ENCODE results near the gene GALNT2. TPM values are rescaled to one million over a fixed set of nuclear protein-coding genes. Genes with fewer than 3 reads are reported as not detected.

GALNT2 gene
- total and polyA plus RNA-seq, 2 of the 13 experiments (the other 11 are each of a cell fraction or from before 2014, with no cell fraction given) = 39.3 to 39.6 TPM

- TF ChIP-seq ZNF234 (CRISPR knock-in tag; conservative IDR thresholded peaks at IDR 0.05) (no peak), SETDB1 (CRISPR knock-in tag; IDR thresholded peaks at IDR 0.05; ENCODE audit: borderline replicate concordance) (no peak), ATF1 (CRISPR knock-in tag; IDR thresholded peaks at IDR 0.05) (no peak), ZNF331 (CRISPR knock-in tag; IDR thresholded peaks at IDR 0.05) (no peak), FIP1L1 (IDR thresholded peaks at IDR 0.05; ENCODE audit: borderline replicate concordance, insufficient read depth, low read depth, low read length) (no peak), PRPF4 (IDR thresholded peaks at IDR 0.05; ENCODE audit: low read depth, low read length, poor library complexity, severe bottlenecking) (no peak), ZZZ3 (CRISPR knock-in tag; IDR thresholded peaks at IDR 0.05; ENCODE audit: borderline replicate concordance) (no peak), ZNF160 (CRISPR knock-in tag; IDR thresholded peaks at IDR 0.05) (no peak), MEIS1 (CRISPR knock-in tag; IDR thresholded peaks at IDR 0.05; ENCODE audit: borderline replicate concordance) (peak; percentile 55; the same call in 1 of the 2 replicates), E2F2 (CRISPR knock-in tag; IDR thresholded peaks at IDR 0.05; ENCODE audit: borderline replicate concordance) (no peak), GPN1 (CRISPR knock-in tag; IDR thresholded peaks at IDR 0.05; ENCODE audit: borderline replicate concordance) (no peak), ZNF205 (CRISPR knock-in tag; IDR thresholded peaks at IDR 0.05) (no peak), ZNF790 (CRISPR knock-in tag; IDR thresholded peaks at IDR 0.05; ENCODE audit: borderline replicate concordance) (no peak), TOE1 (CRISPR knock-in tag; IDR thresholded peaks at IDR 0.05) (no peak), GZF1 (CRISPR knock-in tag; IDR thresholded peaks at IDR 0.05) (no peak), TBP (CRISPR knock-in tag; IDR thresholded peaks at IDR 0.05) (no peak), ZNF333 (CRISPR knock-in tag; IDR thresholded peaks at IDR 0.05; ENCODE audit: borderline replicate concordance) (no peak), ZC3H4 (CRISPR knock-in tag; IDR thresholded peaks at IDR 0.05; ENCODE audit: borderline replicate concordance) (no peak), ZFP91 (CRISPR knock-in tag; IDR thresholded peaks at IDR 0.05; ENCODE audit: borderline replicate concordance) (no peak; the same call in 1 of the 2 replicates), ZNF570 (CRISPR knock-in tag; IDR thresholded peaks at IDR 0.05; ENCODE audit: borderline replicate concordance) (no peak), KDM1A (CRISPR knock-in tag; IDR thresholded peaks at IDR 0.05) (no peak), ZNF30 (CRISPR knock-in tag; IDR thresholded peaks at IDR 0.05) (no peak), ZNF775 (CRISPR knock-in tag; IDR thresholded peaks at IDR 0.05; ENCODE audit: borderline replicate concordance) (no peak), ZNF138 (CRISPR knock-in tag; IDR thresholded peaks at IDR 0.05; ENCODE audit: low read depth) (no peak; the same call in 1 of the 2 replicates), NFIB (CRISPR knock-in tag; IDR thresholded peaks at IDR 0.05; ENCODE audit: borderline replicate concordance) (no peak), PHF21A (CRISPR knock-in tag; IDR thresholded peaks at IDR 0.05) (peak; percentile 47; the same call in 1 of the 2 replicates), ZNF550 (CRISPR knock-in tag; IDR thresholded peaks at IDR 0.05; ENCODE audit: borderline replicate concordance) (no peak), HNRNPLL (IDR thresholded peaks at IDR 0.05; ENCODE audit: low read depth, low read length, poor library complexity, severe bottlenecking) (no peak)
Observed at GRCh38 chr1:230066466-230067404, at the start of gene GALNT2 (continued).

Measured in HepG2 (cell line).